Mesothelial cell of epicardium (in vitro differentiated cells): ENCODE measurements around the gene WIPF2. TPM values are rescaled to one million over a fixed set of nuclear protein-coding genes. Genes with fewer than 3 reads are reported as not detected.
A peak's percentile ranks its signal among the peaks of the same experiment; 100 is the strongest.
"Not testable (repeated sequence)": the region's sequence is repeated elsewhere in the genome, so short reads cannot be mapped to it uniquely, and the experiment has no call there.

Experiments
- DNase-seq, 2 experiments: peaks; one replicate each; pipeline ENCODE4 v3.0.0; 2021; ENCODE audit warnings: low spot score in 2 of 2; ENCODE audit not compliant: unreplicated experiment in 2 of 2
- H3K27ac Mint-ChIP-seq: 2 replicates; pipeline ENCODE4 v1.8.0; 2021; ENCODE audit warnings: mixed read lengths
- H3K27me3 Mint-ChIP-seq: 2 replicates; pipeline ENCODE4 v1.8.0; 2021; ENCODE audit warnings: low read depth, mixed read lengths
- H3K36me3 Mint-ChIP-seq: 2 replicates; pipeline ENCODE4 v1.8.0; 2021; ENCODE audit warnings: mixed read lengths
- H3K4me1 Mint-ChIP-seq: 2 replicates; pipeline ENCODE4 v1.8.0; 2021; ENCODE audit warnings: mixed read lengths
- H3K4me3 Mint-ChIP-seq: 2 replicates; pipeline ENCODE4 v1.8.0; 2021; ENCODE audit warnings: mild to moderate bottlenecking, moderate library complexity, mixed read lengths
- H3K9me3 Mint-ChIP-seq: 2 replicates; pipeline ENCODE4 v1.8.0; 2021; ENCODE audit warnings: mixed read lengths
- total RNA-seq: library from RNA; stranded (reverse); gene quantifications from 3 replicates; pipeline ENCODE4 v1.2.1, GENCODE V29; 2021
- TF ChIP-seq, protein P1 (sequence below): fragments of 200-600 bp; sonication (generic); IDR thresholded peaks from one replicate; pipeline ENCODE4 v1.5.0; 2021; ENCODE audit warnings: antibody characterized with exemption; ENCODE audit not compliant: unreplicated experiment

WIPF2 gene
- total RNA-seq, 1 donor from 2014 or later = 27.0 TPM

- peaks cover 6% of the 10 kb centered on the region for H3K4me1 Mint-ChIP-seq
- TF ChIP-seq, protein P1, sequence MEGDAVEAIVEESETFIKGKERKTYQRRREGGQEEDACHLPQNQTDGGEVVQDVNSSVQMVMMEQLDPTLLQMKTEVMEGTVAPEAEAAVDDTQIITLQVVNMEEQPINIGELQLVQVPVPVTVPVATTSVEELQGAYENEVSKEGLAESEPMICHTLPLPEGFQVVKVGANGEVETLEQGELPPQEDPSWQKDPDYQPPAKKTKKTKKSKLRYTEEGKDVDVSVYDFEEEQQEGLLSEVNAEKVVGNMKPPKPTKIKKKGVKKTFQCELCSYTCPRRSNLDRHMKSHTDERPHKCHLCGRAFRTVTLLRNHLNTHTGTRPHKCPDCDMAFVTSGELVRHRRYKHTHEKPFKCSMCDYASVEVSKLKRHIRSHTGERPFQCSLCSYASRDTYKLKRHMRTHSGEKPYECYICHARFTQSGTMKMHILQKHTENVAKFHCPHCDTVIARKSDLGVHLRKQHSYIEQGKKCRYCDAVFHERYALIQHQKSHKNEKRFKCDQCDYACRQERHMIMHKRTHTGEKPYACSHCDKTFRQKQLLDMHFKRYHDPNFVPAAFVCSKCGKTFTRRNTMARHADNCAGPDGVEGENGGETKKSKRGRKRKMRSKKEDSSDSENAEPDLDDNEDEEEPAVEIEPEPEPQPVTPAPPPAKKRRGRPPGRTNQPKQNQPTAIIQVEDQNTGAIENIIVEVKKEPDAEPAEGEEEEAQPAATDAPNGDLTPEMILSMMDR = no peak
- no peaks in the 10 kb centered on the region for H3K27me3 Mint-ChIP-seq
- no peak for DNase-seq
- no peak overlapping the region for H3K4me3 Mint-ChIP-seq
- no peaks in the 10 kb centered on the region for H3K36me3 Mint-ChIP-seq
- H3K27ac Mint-ChIP-seq = no peak overlapping the region
- H3K9me3 Mint-ChIP-seq = no peaks in the 10 kb centered on the region
Measured at GRCh38 chr17:40197550-40197949, 21.6 kb upstream of the WIPF2 start.

GRCh38 chr17:40197965-40198456 is 21.1 kb upstream of the WIPF2 start:
- not testable (repeated sequence) for H3K4me3 Mint-ChIP-seq, DNase-seq, H3K9me3 Mint-ChIP-seq, H3K27me3 Mint-ChIP-seq, H3K4me1 Mint-ChIP-seq, H3K27ac Mint-ChIP-seq, H3K36me3 Mint-ChIP-seq

- Mint-ChIP-seq H3K4me1 (peaks cover 6% of the 10 kb centered on the region), H3K4me3 (no peak overlapping the region), H3K27me3 (no peaks in the 10 kb centered on the region), H3K36me3 (no peaks in the 10 kb centered on the region), H3K9me3 (no peaks in the 10 kb centered on the region), H3K27ac (no peak overlapping the region)
- TF ChIP-seq, protein P1 = no peak
- no peak for DNase-seq
Measured at GRCh38 chr17:40198576-40198975, 20.5 kb upstream of the WIPF2 start.

DNA sequence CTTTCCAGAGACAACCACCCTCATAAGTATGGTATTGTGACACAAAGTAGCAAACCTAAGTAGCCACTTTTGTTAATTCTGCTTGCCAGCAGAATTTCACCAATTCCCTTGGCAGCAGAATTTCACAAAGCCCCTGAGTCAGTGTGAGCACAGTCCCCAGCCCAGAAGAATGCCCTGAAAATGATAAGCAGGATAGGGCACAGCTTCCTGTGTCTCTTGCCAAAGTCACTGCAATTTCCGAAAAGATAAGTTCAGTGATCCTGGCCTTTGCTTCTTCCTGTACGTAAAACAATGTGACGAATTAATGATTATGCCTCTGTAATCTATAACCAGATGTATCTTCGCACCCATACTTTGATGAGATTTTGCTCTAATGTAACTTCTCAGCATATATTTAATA is 16.0 kb upstream of the WIPF2 start:
- Mint-ChIP-seq H3K27me3 (no peaks in the 10 kb centered on the region), H3K36me3 (no peaks in the 10 kb centered on the region), H3K27ac (no peak overlapping the region), H3K4me3 (no peak overlapping the region), H3K9me3 (no peaks in the 10 kb centered on the region), H3K4me1 (no peaks in the 10 kb centered on the region)
- TF ChIP-seq, protein P1 = no peak
- DNase-seq = no peak

GRCh38 chr17:40206193-40206592 is 12.9 kb upstream of the WIPF2 start:
- H3K4me1 Mint-ChIP-seq, DNase-seq, H3K27me3 Mint-ChIP-seq, H3K4me3 Mint-ChIP-seq, H3K9me3 Mint-ChIP-seq, H3K27ac Mint-ChIP-seq, H3K36me3 Mint-ChIP-seq: not testable (repeated sequence)

DNA sequence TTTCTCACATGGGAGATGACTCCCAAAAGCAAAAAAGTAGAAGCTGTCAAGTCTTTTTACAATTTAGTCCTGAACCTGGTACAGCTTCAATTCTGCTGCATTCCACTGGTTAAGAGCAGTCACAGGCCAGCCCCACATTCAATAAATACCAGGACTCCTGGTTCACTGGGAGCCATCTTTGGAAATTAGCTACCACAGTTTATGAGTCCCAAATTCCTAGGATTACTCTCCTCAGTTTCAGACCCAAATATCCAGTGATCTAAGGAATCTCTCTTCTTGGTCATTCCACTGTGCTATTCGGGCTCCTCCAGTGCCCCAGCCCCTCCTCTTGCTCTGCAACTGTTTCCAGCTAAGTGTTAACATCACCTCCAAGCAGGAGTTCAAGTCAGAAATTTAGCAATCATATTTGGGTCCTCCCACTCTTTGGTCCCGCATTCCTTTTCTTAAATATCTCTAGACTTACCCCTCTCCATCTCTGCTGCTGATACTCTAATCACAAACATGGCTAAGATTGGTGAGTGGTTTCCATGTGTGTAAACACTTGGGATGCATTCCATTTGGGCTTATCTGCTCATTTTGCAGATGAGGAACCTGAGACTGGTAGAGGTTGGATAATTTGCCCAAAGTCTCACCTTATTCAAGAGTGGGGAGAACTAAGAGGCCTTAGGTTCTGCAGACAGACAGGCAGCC is 9.6 kb upstream of the WIPF2 start:
- Mint-ChIP-seq H3K27me3 (no peaks in the 10 kb centered on the region), H3K27ac (peak overlapping the region; percentile 83), H3K4me1 (peaks cover 7% of the 10 kb centered on the region), H3K4me3 (no peak overlapping the region), H3K36me3 (no peaks in the 10 kb centered on the region), H3K9me3 (no peaks in the 10 kb centered on the region)
- DNase-seq = no peak
- TF ChIP-seq, protein P1 = no peak

DNA sequence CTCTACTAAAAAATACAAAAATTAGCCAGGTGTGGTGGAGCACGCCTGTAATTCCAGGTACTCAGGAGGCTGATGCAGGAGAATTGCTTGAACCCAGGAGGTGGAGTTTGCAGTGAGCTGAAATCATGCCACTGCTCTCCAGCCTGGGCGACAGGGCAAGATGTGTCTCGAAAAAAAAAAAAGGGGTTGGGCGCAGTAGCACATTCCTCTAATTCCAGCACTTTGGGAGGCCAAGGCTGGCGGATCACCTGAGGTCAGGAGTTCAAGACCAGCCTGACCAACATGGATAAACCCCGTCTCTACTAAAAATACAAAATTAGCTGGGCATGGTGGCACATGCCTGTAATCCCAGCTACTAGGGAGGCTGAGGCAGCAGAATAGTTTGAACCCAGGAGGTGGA is 5.2 kb upstream of the WIPF2 start:
- H3K27ac Mint-ChIP-seq, H3K4me1 Mint-ChIP-seq, H3K27me3 Mint-ChIP-seq, H3K36me3 Mint-ChIP-seq, H3K9me3 Mint-ChIP-seq, H3K4me3 Mint-ChIP-seq, DNase-seq: not testable (repeated sequence)
